Fibroblast of lung (primary cell): ENCODE data around the gene FADD.

Experiments used
- CTCF ChIP-seq, 2 donors: IDR thresholded peaks in 1 of 2; conservative IDR thresholded peaks in 1 of 2; 1 replicate in 1 of 2; 2 replicates in 1 of 2; pipeline ENCODE4 v1.5.1; 2011 to 2012; ENCODE audit warnings: low read length in 2 of 2, control low read depth in 1 of 2, inconsistent platforms in 1 of 2, low read depth in 1 of 2, mild to moderate bottlenecking in 1 of 2
- EZH2 ChIP-seq: IDR thresholded peaks from 2 replicates; pipeline ENCODE4 v1.5.1; 2012; ENCODE audit warnings: low read length, control low read depth, mild to moderate bottlenecking; ENCODE audit errors: missing control alignments

DNA sequence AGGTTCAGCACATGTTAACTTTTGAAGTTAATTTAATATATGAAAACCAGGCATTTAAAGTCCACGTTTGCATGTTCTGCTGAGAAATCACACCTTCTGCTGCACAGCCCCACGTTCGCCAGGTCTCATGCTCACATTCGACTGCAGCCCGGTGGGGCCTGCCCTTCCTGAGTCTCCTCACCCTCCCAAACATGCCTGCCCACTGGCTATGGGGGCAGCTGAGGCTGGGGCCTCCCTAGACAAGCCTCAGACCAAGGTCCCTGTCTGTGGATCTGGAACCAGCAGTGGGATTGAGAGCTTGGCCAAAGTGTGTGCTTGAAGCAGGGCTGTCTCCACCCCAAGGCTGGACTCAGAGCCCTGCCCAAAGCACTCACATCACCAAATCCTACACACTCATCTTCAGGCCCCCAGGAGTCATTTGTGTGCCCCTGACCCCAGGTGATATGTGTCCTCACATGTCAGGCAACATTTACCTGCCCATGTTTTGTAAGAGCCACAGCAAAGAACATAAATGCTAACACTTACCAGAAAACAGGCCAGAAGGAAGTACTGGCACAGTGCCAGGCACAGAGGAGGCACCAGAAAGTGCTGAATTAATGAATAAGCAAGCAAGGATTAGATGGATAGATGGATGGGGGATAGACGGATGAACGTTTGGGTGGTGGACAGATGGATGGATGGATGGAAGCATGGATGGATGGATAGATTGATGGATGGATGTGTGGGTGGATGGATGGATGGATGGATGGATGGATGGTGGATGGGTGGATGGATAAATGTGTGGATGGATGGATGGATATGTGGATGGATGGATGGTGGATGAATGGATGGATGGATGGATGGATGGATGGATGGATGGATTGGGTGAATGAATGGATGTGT, 9.4 kb upstream of the FADD start:
- no peak for TF ChIP-seq CTCF (conservative IDR thresholded peaks at IDR 0.05 in 1 of 2, IDR thresholded peaks at IDR 0.05 in 1 of 2; ENCODE audit: low read depth in 1 of 2, low read length in 2 of 2)
- no peak for TF ChIP-seq EZH2
